Large intestine (tissue), 3 donors: Measurements from ENCODE around the gene ZDHHC11B. TPM values are rescaled to one million over a fixed set of nuclear protein-coding genes. Genes with fewer than 3 reads are reported as not detected.
"Not testable (repeated sequence)": the region's sequence is repeated elsewhere in the genome, so short reads cannot be mapped to it uniquely, and the experiment has no call there.

Experiments
- DNase-seq, 2 donors: peaks; one replicate each; pipeline versions ENCODE4 v3.0.0 to v3.0.0-alpha.2; 2013
- H3K27ac ChIP-seq: one replicate; pipeline ENCODE4 v1.5.1; 2013; ENCODE audit warnings: low read length
- H3K27me3 ChIP-seq: 2 replicates; pipeline ENCODE4 v1.6.1; 2013; ENCODE audit warnings: low read length; ENCODE audit not compliant: control insufficient read depth, insufficient read depth
- H3K36me3 ChIP-seq: 2 replicates; pipeline ENCODE4 v1.6.1; 2013; ENCODE audit warnings: low read length; ENCODE audit not compliant: control insufficient read depth, insufficient read depth
- H3K4me1 ChIP-seq: one replicate; pipeline ENCODE4 v1.6.1; 2013; ENCODE audit warnings: low read length; ENCODE audit not compliant: control insufficient read depth, insufficient read depth
- H3K4me3 ChIP-seq: one replicate; pipeline ENCODE4 v1.5.1; 2013; ENCODE audit warnings: low read length
- H3K9me3 ChIP-seq: one replicate; pipeline ENCODE4 v1.6.1; 2013; ENCODE audit warnings: mild to moderate bottlenecking, low read depth, low read length, moderate library complexity; ENCODE audit not compliant: control insufficient read depth
- WGBS: methylation state at CpG from one replicate; pipeline ENCODE4 v1.1.5; 2013; ENCODE audit warnings: low lambda C conversion rate; ENCODE audit not compliant: insufficient coverage; 5-methylcytosine and 5-hydroxymethylcytosine counted together
- polyA plus RNA-seq: library from polyadenylated mRNA; unstranded; fragments of 120-200 nt; gene quantifications from one replicate; pipeline ENCODE4 v1.2.1, GENCODE V29; 2013

ZDHHC11B gene
- polyA plus RNA-seq, 1 donor: 16.1 TPM

DNA sequence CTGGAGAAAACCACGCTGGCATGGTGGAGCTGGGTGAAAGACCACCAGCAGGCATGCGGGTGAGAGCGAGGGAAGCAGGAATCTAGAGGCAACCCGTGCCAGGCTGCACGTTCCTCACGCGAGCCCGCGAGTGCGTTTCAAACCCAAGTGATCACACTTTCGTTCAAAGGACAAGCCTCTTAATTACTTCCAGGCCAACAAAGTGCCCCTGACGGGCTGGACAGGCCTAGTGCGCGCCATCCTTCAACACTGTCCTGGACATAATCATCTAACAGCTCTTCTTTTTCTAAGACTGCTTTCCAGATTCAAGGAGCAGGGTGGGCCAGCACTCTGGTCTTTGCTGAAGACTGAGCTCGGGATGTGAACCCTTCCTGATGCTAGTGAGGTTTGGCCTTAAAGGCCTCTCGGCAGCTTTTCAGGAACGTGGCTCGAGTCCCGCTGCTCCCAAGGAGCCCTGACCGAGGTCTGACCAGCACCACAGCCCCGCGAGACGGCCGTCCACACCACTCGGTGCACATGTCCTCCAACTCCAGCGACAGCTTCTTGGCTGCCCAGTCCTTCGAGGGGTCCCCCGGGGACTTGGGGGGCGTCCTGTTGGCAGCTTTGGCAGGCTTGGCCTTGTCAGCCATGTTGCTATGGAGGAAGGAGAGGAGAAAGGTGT lies 14.9 kb downstream of the ZDHHC11B start:
- not testable (repeated sequence) for H3K27ac ChIP-seq, H3K4me1 ChIP-seq, DNase-seq, H3K27me3 ChIP-seq, H3K4me3 ChIP-seq, H3K9me3 ChIP-seq
- peaks cover 14% of the 10 kb centered on the region for H3K36me3 ChIP-seq
- WGBS: no CpG with 5 or more reads among the region's 29 CpGs

DNA sequence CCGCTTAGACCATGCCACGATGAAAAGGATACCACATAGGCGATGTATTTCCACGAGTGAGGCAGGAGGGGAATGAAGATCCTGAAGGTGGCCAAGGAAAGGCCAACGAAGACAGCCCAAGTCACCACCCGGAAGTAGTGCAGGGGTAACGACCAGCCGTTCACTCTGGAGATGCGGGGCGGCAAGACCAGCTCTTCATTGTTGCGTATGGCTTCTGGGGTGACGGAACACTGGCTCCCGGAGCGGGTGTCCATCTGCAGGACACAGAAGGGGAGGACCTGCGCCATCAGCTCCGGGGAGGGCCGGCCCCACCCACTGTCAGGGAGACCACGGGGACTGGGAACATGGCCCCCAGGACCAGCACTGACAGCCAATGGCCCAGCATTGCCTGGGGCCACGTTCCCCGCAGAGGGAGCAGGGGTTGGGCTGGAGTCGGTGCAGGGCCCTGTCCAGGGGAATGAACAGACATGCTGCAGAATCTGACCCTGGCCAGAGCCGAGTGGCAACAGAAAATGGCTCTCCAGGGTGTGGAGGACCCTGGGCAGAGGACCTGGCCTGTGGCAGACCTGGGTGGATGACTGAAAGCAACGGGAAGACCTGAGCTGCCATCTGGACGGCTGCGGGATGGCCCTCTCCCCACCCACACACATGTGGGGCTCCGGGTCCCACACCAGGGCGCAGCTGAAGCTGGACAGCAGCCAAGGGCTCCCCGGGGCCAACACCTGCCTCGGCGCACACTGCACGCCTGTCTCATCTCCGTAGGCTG lies 17.7 kb downstream of the ZDHHC11B start:
- no CpG with 5 or more reads among the region's 32 CpGs for WGBS
- peaks cover 14% of the 10 kb centered on the region for H3K36me3 ChIP-seq
- H3K4me1 ChIP-seq: no peaks in the 10 kb centered on the region
- DNase-seq: no peak
- H3K9me3 ChIP-seq: peaks cover 7% of the 10 kb centered on the region
- H3K27ac ChIP-seq: no peak overlapping the region
- no peak overlapping the region for H3K4me3 ChIP-seq
- no peaks in the 10 kb centered on the region for H3K27me3 ChIP-seq

DNA sequence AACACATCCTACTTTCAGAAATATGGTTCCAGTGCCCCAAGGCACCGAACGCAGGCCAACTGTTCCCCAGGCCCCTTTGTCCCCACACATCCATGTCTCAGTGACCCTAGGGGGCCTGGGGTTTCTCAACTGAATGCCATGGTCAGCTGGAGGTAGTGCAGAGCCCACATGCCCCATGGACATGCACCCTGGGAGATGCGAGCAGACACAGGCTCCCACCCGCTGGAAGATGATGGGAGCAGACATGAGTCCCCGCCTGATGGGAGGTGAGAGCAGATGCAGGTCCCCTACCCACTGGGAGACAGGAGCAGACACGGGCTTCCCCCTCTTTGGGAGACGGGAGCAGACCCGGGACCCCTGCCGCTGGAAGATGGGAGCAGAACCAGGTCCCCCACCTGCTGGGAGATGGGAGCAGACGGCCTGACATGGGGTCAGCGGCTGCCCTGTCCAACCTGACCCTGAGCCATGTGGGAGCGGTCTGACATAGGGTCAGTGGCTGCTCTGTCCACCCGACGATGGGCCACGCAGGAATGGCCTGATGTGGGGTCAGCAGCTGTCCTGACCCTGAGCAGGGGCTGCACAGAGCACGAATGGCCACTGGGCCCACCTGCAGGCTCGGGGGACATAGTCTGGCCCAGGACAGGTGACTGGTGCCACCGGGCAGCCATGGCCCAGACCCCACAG lies 18.4 kb downstream of the ZDHHC11B start:
- Histone ChIP-seq H3K4me3 (no peak overlapping the region), H3K9me3 (peaks cover 7% of the 10 kb centered on the region), H3K36me3 (peaks cover 16% of the 10 kb centered on the region), H3K27me3 (no peaks in the 10 kb centered on the region), H3K4me1 (peaks cover 2% of the 10 kb centered on the region), H3K27ac (no peak overlapping the region)
- WGBS: no CpG with 5 or more reads among the region's 18 CpGs
- DNase-seq: no peak

DNA sequence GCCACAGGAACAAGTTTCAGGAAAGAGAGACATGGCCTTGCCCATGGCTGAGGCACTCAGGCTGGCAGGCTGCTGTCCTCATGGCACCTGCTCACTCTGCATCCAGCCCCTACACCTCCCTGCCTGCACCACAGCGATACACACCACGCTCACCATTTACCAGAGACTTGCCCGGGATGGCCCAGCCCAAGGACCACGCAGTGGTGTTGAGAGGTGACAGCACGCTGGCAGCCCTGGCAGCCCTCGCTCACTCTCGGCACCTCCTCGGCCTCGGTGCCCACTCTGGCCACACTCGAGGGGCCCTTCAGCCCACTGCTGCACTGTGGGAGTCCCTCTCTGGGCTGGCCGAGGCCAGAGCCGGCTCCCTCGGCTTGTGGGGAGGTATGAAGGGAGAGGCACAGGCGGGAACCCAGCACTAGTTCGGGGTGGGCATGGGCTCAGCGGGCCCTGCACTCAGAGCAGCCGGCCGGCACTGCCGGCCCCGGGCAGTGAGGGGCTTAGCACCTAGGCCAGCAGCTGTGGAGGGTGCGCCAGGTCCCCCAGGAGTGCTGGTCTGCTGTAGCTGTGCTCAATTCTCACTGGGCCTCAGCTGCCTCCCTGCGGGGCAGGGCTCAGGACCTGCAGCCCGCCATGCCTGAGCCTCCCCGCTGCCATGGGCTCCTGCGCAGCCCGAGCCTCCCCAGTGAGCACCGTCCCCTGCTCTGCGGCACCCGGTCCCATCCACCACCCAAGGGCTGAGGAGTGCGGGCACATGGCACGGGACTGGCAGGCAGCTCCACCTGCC lies 20.3 kb downstream of the ZDHHC11B start:
- H3K36me3 ChIP-seq: peaks cover 19% of the 10 kb centered on the region
- H3K4me3 ChIP-seq: no peak overlapping the region
- no peak for DNase-seq
- peaks cover 15% of the 10 kb centered on the region for H3K9me3 ChIP-seq
- no peaks in the 10 kb centered on the region for H3K27me3 ChIP-seq
- peaks cover 18% of the 10 kb centered on the region for H3K4me1 ChIP-seq
- WGBS: no CpG with 5 or more reads among the region's 31 CpGs
- H3K27ac ChIP-seq: no peak overlapping the region

DNA sequence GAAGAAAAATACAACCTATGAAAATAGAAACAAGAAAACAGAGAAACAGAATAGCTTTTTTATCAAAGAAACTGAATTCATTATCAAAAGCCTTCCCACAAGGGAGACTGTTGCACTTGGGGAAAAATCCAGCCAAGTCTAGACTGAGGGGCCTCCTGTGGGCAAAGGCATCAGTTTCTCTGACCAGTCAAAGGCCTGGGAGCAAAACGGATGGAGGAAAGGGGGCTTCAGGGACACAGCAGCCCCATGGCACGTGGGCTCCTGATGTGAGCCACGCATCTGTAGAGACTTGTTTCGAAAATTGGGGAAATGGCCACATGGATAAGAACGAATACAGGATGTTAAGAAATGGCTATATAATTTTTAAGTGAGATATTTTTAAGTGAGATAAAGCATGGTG lies 21.1 kb downstream of the ZDHHC11B start:
- no peak overlapping the region for H3K4me3 ChIP-seq
- peaks cover 24% of the 10 kb centered on the region for H3K4me1 ChIP-seq
- WGBS: 88% methylated on average over 4 of the region's 5 CpGs
- no peak for DNase-seq
- no peak overlapping the region for H3K27ac ChIP-seq
- H3K27me3 ChIP-seq: no peaks in the 10 kb centered on the region
- H3K36me3 ChIP-seq: peaks cover 19% of the 10 kb centered on the region
- peaks cover 18% of the 10 kb centered on the region for H3K9me3 ChIP-seq

DNA sequence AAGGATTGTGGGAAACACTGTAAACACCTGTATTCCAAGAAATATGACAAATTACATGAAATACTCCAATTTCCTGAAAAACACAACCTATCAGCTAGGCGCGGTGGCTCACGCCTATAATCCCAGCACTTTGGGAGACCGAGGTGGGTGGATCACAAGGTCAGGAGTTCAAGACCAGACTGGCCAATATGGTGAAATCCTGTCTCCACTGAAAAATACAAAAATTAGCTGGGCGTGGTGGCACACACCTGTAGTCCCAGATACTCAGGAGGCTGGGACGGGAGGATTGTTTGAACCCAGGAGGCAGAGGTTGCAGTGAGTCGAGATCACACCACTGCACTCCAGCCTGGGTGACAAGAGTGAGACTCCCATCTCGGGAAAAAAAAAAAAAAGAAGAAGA lies 21.5 kb downstream of the ZDHHC11B start:
- not testable (repeated sequence) for H3K27me3 ChIP-seq, H3K27ac ChIP-seq, H3K4me3 ChIP-seq, DNase-seq
- Histone ChIP-seq H3K4me1 (peaks cover 28% of the 10 kb centered on the region), H3K9me3 (peaks cover 22% of the 10 kb centered on the region), H3K36me3 (peaks cover 19% of the 10 kb centered on the region)
- 83% methylated on average over 1 of the region's 8 CpGs for WGBS

DNA sequence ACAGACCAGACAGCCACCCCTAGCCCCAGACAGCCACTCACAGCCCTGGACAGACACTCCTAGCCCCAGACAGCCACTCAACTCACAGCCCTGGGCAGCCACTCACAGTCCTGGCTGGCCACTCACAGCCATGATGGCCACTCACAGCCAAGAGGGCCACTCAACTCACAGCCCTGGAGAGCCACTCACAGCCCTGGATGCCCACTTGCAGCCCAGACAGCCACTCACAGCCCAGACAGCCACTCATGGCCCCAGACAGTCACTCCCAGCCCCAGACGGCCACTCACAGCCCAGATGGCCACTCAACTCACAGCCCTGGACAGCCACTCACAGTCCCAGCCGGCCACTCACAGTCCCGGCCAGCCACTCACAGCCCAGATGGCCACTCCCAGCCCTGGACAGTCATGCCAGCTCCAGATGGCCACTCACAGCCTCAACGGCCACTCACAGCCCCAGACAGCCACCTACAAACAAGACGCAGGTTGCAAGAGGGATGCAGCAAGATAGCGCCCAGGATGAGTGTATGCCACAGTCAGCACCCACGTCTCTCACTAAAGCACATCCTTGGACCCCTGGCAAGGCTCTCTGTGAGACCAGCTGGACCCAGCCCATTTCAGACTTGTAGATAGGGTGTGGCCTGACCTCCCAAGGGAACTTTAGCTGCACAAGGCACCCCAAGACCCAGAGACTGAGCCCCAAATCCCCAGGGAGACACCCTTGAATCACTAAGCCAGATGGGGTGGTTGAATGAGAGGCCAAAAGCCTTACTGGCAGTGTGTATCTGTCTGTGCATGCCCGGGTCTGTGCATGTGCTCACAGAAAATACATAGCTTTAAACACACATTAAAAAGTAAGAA lies 22.4 kb downstream of the ZDHHC11B start:
- H3K9me3 ChIP-seq: peaks cover 23% of the 10 kb centered on the region
- peak in 1 of 2 donors; percentile 5 for DNase-seq
- H3K4me3 ChIP-seq: no peak overlapping the region
- WGBS: no CpG with 5 or more reads among the region's 8 CpGs
- H3K4me1 ChIP-seq: peaks cover 37% of the 10 kb centered on the region
- no peaks in the 10 kb centered on the region for H3K27me3 ChIP-seq
- no peak overlapping the region for H3K27ac ChIP-seq
- H3K36me3 ChIP-seq: peaks cover 19% of the 10 kb centered on the region

DNA sequence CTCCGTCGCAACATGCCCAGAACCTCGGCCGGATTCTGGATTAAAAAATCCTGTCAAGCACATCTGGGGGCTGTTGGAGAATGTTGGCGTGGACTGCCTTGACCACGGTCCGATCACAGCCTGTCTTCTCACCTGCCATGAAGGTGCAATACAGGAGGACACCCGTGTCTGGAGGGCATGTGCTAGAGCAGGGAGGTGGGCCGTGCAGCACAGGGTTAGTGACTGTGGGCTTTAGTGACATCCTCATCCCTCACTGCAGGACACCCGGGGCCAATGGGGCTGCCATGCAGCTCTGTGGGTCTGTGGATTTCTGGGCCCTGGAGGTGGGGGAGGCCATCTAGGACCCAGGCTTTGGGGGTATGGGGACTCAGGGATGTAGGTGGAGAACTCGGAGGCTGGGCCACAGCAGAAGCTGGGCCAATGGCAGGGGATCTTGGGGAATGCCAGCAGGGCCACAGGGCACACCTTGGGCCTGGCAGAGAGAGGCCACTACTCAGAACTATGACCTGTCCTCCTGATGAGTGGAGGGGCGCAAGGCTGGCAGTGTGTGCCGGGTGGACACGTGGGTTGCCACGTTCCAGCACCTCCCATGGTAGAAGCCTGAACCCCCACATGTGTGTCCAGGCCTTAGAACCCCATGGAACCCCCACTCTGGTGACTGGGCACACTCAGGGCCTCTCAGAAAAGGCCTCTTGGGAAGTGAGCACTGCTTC lies 23.3 kb downstream of the ZDHHC11B start:
- Histone ChIP-seq H3K27ac (no peak overlapping the region), H3K4me1 (peaks cover 46% of the 10 kb centered on the region), H3K4me3 (no peak overlapping the region), H3K36me3 (peaks cover 13% of the 10 kb centered on the region), H3K9me3 (peaks cover 23% of the 10 kb centered on the region), H3K27me3 (no peaks in the 10 kb centered on the region)
- WGBS: no CpG with 5 or more reads among the region's 15 CpGs
- peak in 1 of 2 donors; percentile 17 for DNase-seq

DNA sequence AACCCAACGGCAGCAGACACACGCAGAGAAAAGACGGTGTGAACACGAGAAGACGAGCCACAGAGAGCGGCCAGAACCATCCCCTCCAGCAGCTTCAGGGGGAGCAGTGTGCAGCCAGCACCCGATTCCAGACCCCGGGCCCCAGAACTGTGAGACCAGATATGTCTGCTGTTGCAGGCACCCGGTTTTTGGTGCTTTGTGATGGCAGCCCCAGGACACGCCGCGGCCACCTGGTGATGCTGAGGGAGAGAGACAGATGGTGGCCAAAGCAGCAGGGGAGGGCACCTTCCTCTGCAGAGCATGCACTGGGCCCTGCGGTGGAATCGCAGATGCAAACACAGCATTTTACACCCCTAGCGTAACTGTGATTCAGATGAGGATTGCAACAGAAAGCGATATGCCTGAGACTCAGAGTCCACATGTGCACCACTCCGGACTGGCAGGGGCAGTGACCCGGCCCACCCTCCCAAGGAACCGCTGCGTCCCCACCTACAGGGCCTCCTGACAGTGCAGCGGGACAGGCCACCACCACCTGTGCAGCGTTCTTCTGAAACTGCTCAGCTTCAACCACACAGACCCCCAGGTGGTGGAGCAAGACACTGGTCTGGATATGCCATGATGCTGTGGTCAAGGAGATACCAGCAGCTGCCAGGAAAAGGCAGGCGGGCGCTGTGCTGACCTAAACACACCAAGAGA lies 24.0 kb downstream of the ZDHHC11B start:
- Histone ChIP-seq H3K4me3 (no peak overlapping the region), H3K27me3 (no peaks in the 10 kb centered on the region), H3K36me3 (peaks cover 8% of the 10 kb centered on the region), H3K27ac (no peak overlapping the region), H3K9me3 (peaks cover 23% of the 10 kb centered on the region), H3K4me1 (peaks cover 47% of the 10 kb centered on the region)
- DNase-seq: peak; percentile 74 to 78
- 100% methylated on average over 5 of the region's 24 CpGs for WGBS
